GM15510 (cell line): ENCODE data around the gene KLC1.

ENCODE experiments used
- POLR2A ChIP-seq: IDR thresholded peaks from 3 replicates; pipeline ENCODE4 v1.6.1; 2011; ENCODE audit warnings: borderline replicate concordance; ENCODE audit not compliant: insufficient read length; ENCODE audit errors: extremely low read depth

KLC1 gene

GRCh38 chr14:103742499-103743255, 113.7 kb downstream of the KLC1 start:
- TF ChIP-seq POLR2A = no peak

GRCh38 chr14:103743691-103744090, 114.7 kb downstream of the KLC1 start:
- TF ChIP-seq POLR2A = no peak

GRCh38 chr14:103744621-103745395, 115.8 kb downstream of the KLC1 start:
- TF ChIP-seq POLR2A = no peak

DNA sequence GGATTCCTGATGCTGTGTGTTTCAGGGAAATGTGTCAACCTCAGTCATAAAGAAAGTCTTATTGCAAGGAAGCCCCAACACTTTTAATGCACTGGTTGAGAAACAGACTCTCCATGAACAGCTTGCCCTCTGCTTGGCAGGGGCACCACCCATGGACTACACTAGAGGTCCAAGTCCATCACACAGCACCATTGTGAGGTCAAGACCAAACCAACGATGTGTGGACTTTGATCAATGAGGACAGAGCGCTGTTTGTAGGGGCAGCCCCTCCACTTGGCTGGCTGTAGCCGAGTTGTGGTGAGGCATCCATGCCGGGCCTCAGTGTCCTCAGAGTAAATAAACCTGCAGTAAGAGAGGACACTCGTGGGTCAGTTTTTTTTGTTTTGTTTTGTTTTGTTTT, 116.4 kb downstream of the KLC1 start:
- no peak for TF ChIP-seq POLR2A

DNA sequence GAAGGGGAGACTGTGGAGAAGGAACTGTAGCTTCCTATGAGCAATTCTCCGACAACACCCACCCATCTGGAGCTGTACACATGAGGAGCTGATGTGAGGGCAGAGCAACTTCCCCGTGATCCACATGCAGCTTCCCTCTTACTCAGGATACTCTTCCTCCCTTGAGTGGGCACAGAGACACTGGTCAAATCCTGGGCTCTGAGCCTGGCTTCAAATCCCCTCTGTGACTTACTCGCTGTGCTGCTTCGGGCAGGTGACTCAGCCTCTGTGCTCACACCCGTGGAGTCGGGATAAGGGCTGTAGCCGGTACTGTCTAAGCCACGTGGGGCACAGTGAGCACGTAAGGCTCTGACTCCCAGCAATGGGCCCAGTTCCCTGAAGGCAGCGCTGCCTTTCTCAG, 117.7 kb downstream of the KLC1 start:
- TF ChIP-seq POLR2A = no peak

DNA sequence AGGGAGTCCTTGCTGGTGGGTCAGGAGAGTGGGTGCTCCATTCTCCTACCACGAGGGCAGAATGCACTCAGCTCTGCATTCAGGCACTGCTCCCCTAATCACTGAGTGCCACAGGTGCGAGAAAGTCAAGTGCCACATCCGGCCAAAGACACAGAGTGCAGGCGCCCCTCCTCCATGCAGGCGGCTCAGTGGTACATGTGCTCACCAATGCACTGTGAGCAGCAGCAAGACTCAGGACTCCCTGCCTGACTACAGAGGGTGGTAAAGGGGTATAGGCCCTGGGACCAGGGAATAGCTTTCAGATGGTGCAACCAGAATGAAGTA, 119.5 kb downstream of the KLC1 start:
- no peak for TF ChIP-seq POLR2A

GRCh38 chr14:103749452-103749851, 120.4 kb downstream of the KLC1 start:
- no peak for TF ChIP-seq POLR2A

DNA sequence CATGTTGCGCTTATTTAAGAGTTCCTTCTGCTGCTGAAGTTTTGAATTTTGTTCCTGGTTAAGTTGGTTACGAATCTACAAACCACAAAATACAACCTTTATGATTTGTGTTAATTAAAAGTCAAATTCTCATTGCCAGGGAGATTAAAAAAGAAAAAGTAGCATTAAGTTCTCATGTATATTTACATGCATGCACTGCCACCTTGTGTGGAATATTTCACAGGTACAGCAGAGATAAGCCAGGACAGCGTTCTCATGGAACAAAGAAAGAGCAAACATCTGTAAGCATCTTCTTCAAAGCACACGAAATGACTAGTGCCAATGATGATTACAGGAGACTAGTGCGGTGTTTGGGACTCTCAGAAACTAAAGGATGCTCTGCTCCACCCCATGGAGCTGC, 120.8 kb downstream of the KLC1 start:
- no peak for TF ChIP-seq POLR2A
